ENCODE data around the gene COL4A6.

The COL4A6 gene

GRCh38 chrX:108309144-108309543 lies 129.1 kb downstream of the COL4A6 start:
- TF ChIP-seq, protein P1, sequence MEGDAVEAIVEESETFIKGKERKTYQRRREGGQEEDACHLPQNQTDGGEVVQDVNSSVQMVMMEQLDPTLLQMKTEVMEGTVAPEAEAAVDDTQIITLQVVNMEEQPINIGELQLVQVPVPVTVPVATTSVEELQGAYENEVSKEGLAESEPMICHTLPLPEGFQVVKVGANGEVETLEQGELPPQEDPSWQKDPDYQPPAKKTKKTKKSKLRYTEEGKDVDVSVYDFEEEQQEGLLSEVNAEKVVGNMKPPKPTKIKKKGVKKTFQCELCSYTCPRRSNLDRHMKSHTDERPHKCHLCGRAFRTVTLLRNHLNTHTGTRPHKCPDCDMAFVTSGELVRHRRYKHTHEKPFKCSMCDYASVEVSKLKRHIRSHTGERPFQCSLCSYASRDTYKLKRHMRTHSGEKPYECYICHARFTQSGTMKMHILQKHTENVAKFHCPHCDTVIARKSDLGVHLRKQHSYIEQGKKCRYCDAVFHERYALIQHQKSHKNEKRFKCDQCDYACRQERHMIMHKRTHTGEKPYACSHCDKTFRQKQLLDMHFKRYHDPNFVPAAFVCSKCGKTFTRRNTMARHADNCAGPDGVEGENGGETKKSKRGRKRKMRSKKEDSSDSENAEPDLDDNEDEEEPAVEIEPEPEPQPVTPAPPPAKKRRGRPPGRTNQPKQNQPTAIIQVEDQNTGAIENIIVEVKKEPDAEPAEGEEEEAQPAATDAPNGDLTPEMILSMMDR (IDR thresholded peaks at IDR 0.05; ENCODE audit: insufficient read depth, low read length, missing control alignments), result no peak
- no peak overlapping the region for H3K4me3 ChIP-seq (ENCODE audit: low read depth, low read length)
- ChIA-PET CTCF (no interaction called here), POLR2A (no interaction called here)
- DNase-seq (ENCODE audit: low read depth, low spot score), result no peak

DNA sequence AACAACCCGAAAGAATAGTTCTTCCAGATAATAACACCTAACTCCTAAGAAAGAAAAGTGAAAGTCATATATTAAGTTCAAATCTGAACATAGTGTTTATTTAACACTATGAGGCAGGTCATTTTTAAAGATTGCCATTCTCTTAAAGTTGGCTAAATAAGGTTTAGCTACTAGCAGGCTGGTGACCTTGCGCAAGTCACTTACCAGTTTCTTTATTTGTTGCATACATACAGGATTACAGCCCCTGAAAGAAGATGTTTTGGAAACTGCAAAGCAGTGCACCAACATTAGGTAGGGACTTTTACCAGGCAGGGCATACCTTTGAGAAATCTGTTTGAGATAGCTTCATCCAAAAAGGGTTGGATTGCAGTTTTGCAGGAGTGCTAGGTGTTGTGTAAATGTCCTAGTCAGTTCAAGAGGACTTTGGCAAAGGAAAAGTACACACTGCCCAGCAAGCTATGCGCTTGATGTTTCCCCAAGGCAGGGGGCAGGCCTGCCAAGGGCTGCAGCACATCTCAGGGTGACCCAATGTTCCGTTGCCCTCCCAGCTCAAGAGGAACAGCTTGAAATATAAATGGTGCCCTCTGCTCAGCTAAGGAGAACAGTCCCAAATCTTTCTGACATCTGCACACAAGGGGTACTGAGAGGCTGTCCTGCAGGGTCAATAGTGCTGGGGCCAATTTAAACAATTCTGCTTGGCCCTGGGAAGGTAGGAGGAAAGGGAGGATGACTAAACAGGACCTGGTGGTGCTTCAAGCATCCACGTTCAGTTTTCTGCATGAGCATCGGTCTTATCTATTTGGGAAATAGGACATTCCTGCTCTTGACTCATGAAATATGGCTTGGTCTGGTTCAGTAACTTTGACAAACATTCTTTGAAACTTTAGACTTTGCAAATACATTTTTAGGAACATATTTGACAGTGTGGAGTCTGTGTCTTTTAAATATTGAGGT lies 130.8 kb downstream of the COL4A6 start:
- CTCF ChIA-PET, result no interaction called here
- no peak overlapping the region for H3K4me3 ChIP-seq (ENCODE audit: low read depth, low read length)
- POLR2A ChIA-PET, result no interaction called here
- no peak for DNase-seq (ENCODE audit: low read depth, low spot score)
- TF ChIP-seq, protein P1 (IDR thresholded peaks at IDR 0.05; ENCODE audit: insufficient read depth, low read length, missing control alignments), result no peak

- TF ChIP-seq, protein P1 (IDR thresholded peaks at IDR 0.05; ENCODE audit: insufficient read depth, low read length, missing control alignments), result no peak
- ChIA-PET CTCF (no interaction called here), POLR2A (no interaction called here)
- H3K4me3 ChIP-seq (ENCODE audit: low read depth, low read length), result no peak overlapping the region
- no peak for DNase-seq (ENCODE audit: low read depth, low spot score)
Observed at GRCh38 chrX:108306086-108306485, 132.1 kb downstream of the COL4A6 start.

- DNase-seq (ENCODE audit: low read depth, low spot score), result no peak
- ChIA-PET POLR2A (no interaction called here), CTCF (interaction anchor here (0.9 kb wide), 1 partner anchor 10 kb away, joined by 3 read pairs; no protein-coding TSS in a partner anchor)
- H3K4me3 ChIP-seq (ENCODE audit: low read depth, low read length), result no peak overlapping the region
- TF ChIP-seq, protein P1 (IDR thresholded peaks at IDR 0.05; ENCODE audit: insufficient read depth, low read length, missing control alignments), result no peak
Observed at GRCh38 chrX:108304757-108305156, 133.5 kb downstream of the COL4A6 start.

DNA sequence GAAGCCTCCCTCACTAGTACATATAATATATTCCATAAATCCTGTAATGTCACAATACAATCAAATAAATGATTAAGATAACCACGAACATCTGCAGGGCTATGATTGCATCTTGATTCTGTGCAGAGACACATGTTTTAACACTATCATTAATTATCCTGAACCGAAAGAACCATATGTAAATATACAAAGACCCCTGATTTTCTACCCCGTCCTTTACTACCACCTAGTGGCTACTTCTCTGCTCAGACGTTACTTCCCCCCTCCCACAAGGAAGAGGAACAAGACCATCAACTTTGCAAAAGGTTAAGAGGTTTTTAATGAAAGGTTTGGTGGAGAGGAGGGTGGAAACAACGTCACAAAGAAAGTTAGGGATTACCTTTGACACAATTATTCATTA lies 134.0 kb downstream of the COL4A6 start:
- TF ChIP-seq, protein P1 (IDR thresholded peaks at IDR 0.05; ENCODE audit: insufficient read depth, low read length, missing control alignments), result no peak
- H3K4me3 ChIP-seq (ENCODE audit: low read depth, low read length), result no peak overlapping the region
- no peak for DNase-seq (ENCODE audit: low read depth, low spot score)
- ChIA-PET POLR2A (no interaction called here), CTCF (interaction anchor here (0.9 kb wide), 1 partner anchor 9 kb away, joined by 3 read pairs; no protein-coding TSS in a partner anchor)

- POLR2A ChIA-PET, result no interaction called here
Observed at GRCh38 chrX:108303682-108304081, 134.5 kb downstream of the COL4A6 start.

More at GRCh38 chrX:108303682-108304081, 134.5 kb downstream of the COL4A6 start:
- CTCF ChIA-PET, result no interaction called here
- DNase-seq (ENCODE audit: low read depth, low spot score), result no peak
- TF ChIP-seq, protein P1 (IDR thresholded peaks at IDR 0.05; ENCODE audit: insufficient read depth, low read length, missing control alignments), result no peak
- H3K4me3 ChIP-seq (ENCODE audit: low read depth, low read length), result no peak overlapping the region
